Stimulated activated CD4-positive, alpha-beta T cell treated with anti-CD3 and anti-CD28 coated beads, Interleukin-1b, Interleukin-23, amount 100 ng/mL, for 4 hours (primary cell): ENCODE results near the gene GPR55.

Source experiments
- DNase-seq, 2 donors: peaks; one replicate each; pipeline ENCODE4 v3.0.0-alpha.2; 2020; ENCODE audit warnings: low read depth in 2 of 2

The GPR55 gene

GRCh38 chr2:230879891-230880290, 45.2 kb downstream of the GPR55 start:
- no peak for DNase-seq

- no peak for DNase-seq
Measured at GRCh38 chr2:230879271-230879882, 45.7 kb downstream of the GPR55 start.

GRCh38 chr2:230878599-230879188, 46.3 kb downstream of the GPR55 start:
- DNase-seq: no peak

GRCh38 chr2:230877759-230878598, 47.1 kb downstream of the GPR55 start:
- no peak for DNase-seq

GRCh38 chr2:230877116-230877758, 47.8 kb downstream of the GPR55 start:
- no peak for DNase-seq

- DNase-seq: no peak
Measured at GRCh38 chr2:230875347-230876315, 49.4 kb downstream of the GPR55 start.

- DNase-seq: no peak
Measured at GRCh38 chr2:230874876-230875275, 50.2 kb downstream of the GPR55 start.

- DNase-seq: no peak
Measured at GRCh38 chr2:230874456-230874855, 50.6 kb downstream of the GPR55 start.

- DNase-seq: no peak
Measured at GRCh38 chr2:230873661-230874401, 51.2 kb downstream of the GPR55 start.

GRCh38 chr2:230872968-230873660, 51.9 kb downstream of the GPR55 start:
- DNase-seq: no peak

- no peak for DNase-seq
Measured at GRCh38 chr2:230872151-230872967, 52.7 kb downstream of the GPR55 start.

- no peak for DNase-seq
Measured at GRCh38 chr2:230871361-230872150, 53.5 kb downstream of the GPR55 start.

GRCh38 chr2:230870544-230871360, 54.3 kb downstream of the GPR55 start:
- DNase-seq: no peak

GRCh38 chr2:230869914-230870543, 55.0 kb downstream of the GPR55 start:
- no peak for DNase-seq

GRCh38 chr2:230868947-230869913, 55.8 kb downstream of the GPR55 start:
- no peak for DNase-seq
